ENCODE data around the gene SLC12A1. TPM values are rescaled to one million over a fixed set of nuclear protein-coding genes. Genes with fewer than 3 reads are reported as not detected.

Gene SLC12A1
- not detected for total RNA-seq

DNA sequence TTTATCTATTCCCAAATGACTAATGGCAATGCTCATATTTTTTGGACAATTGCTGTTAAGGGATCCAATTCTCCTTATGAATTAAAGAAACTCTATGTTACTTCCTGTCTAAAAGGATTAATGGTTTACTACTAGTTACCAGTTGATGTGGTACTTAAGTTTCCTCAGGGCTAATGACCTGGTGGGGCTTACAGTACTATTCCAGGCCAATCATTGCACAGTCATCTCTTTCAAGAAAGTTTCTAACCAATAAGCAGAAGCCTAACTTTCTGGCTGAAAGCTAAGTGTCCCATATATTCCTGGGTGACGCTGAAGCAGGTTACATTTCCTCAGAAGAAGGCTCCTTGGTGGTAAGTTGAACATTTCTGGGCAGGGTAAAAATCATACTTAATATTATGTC lies at the start of gene SLC12A1:
Gene SLC12A1, plus strand, starts transcription at position 322 of the 400 bp plus-strand sequence. CDS start 1,418 bp downstream, outside the sequence.
- Mint-ChIP-seq H3K27me3 (ENCODE audit: low read depth) (peaks cover 13% of the 10 kb centered on the region), H3K9me3 (no peaks in the 10 kb centered on the region), H3K4me3 (no peak within 1 kb of the TSS), H3K4me1 (ENCODE audit: low read depth) (no peaks in the 10 kb centered on the region), H3K36me3 (ENCODE audit: insufficient read depth) (no peaks in the 10 kb centered on the region)
- DNase-seq, result no peak
- no peak for ATAC-seq

DNA sequence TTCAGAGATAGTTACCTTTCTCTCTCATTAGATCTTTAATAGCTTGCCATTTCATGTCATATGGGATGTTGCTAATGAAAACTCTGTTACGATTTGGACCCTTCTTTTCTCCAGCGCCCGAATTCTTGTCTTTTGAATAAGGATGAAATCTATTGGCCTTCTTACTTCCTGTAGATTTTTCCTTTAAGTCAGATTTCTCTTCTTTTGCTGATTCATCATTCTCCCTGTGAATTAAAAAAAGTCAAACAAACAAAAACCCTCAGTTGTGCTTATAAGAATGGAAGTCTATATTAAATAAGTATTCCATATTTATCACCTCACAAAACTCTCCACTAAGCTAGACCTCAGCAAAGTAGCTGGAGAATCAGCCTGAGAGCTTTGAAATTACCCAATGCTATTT lies 37.5 kb upstream of the SLC12A1 start:
- no peaks in the 10 kb centered on the region for H3K9me3 Mint-ChIP-seq
- H3K27me3 Mint-ChIP-seq (ENCODE audit: low read depth), result no peaks in the 10 kb centered on the region
- H3K4me3 Mint-ChIP-seq, result no peak overlapping the region
- H3K4me1 Mint-ChIP-seq (ENCODE audit: low read depth), result no peaks in the 10 kb centered on the region
- H3K36me3 Mint-ChIP-seq (ENCODE audit: insufficient read depth), result peaks cover 15% of the 10 kb centered on the region
- ATAC-seq (no peak), DNase-seq (no peak)

DNA sequence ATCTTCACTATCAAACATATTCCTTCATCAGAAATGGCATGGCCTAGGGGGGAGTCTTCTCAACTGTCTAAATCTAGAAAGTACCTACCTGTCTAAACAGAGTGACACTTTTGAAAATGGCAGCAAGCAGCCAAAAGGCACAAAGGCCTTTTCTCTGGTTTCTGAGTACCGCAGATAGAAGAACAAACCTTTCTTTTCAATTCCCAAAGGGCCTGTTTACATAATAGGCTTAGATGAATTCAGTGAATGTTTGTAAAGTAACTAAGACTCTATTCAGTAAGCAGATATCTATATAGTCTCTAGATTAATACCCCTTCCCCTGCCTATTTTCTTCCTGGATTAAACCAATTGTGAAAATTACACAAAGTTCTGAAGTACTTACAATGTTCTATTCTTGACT lies 35.1 kb upstream of the SLC12A1 start:
- ATAC-seq (no peak), DNase-seq (no peak)
- H3K36me3 Mint-ChIP-seq (ENCODE audit: insufficient read depth), result peaks cover 15% of the 10 kb centered on the region
- no peak overlapping the region for H3K4me3 Mint-ChIP-seq
- peaks cover 2% of the 10 kb centered on the region for H3K4me1 Mint-ChIP-seq (ENCODE audit: low read depth)
- no peaks in the 10 kb centered on the region for H3K9me3 Mint-ChIP-seq
- H3K27me3 Mint-ChIP-seq (ENCODE audit: low read depth), result no peaks in the 10 kb centered on the region

DNA sequence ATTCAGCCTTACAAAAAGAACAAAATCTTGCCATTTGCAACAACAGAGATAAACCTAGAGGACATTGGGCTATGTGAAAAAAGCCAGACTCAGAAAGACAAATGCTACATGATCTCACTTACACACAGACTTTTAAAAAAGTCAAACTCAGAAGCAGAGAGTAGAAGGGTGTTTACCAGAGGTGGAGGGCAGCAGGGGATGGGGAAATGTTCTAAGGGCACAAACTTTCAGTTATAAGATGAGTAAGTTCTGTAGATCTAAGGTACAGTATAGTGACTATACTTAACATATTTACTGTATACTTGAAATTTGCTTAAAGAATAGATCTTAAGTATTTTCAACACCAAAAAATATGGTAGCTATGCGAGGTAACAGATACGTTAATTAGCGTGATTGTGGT lies 31.0 kb upstream of the SLC12A1 start:
- Mint-ChIP-seq H3K9me3 (no peaks in the 10 kb centered on the region), H3K36me3 (ENCODE audit: insufficient read depth) (no peaks in the 10 kb centered on the region), H3K27me3 (ENCODE audit: low read depth) (peaks cover 10% of the 10 kb centered on the region), H3K4me1 (ENCODE audit: low read depth) (peaks cover 14% of the 10 kb centered on the region), H3K4me3 (no peak overlapping the region)
- ATAC-seq, result no peak
- DNase-seq, result no peak

DNA sequence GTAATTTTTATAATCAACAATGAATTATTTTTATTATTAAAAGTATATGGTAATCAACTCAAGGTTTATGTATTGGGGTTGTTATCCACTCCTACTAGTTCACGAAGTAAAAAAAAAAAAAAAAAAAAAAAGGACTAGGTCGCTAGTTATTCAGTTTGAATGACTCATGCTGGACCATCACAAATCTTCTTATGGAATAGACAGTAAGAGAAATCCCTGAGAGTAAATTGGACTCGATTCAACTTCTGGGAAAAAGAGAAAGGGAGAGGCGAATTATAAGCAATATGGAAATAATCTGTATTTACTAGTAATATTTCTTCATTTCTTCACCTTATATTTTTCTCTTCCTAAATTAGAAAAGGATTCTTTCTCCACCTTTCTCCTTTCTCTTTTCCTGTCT lies 30.0 kb upstream of the SLC12A1 start:
- ATAC-seq (no peak), DNase-seq (no peak)
- H3K9me3 Mint-ChIP-seq, result no peaks in the 10 kb centered on the region
- H3K27me3 Mint-ChIP-seq (ENCODE audit: low read depth), result peaks cover 10% of the 10 kb centered on the region
- H3K4me1 Mint-ChIP-seq (ENCODE audit: low read depth), result peaks cover 14% of the 10 kb centered on the region
- H3K4me3 Mint-ChIP-seq, result no peak overlapping the region
- H3K36me3 Mint-ChIP-seq (ENCODE audit: insufficient read depth), result no peaks in the 10 kb centered on the region

DNA sequence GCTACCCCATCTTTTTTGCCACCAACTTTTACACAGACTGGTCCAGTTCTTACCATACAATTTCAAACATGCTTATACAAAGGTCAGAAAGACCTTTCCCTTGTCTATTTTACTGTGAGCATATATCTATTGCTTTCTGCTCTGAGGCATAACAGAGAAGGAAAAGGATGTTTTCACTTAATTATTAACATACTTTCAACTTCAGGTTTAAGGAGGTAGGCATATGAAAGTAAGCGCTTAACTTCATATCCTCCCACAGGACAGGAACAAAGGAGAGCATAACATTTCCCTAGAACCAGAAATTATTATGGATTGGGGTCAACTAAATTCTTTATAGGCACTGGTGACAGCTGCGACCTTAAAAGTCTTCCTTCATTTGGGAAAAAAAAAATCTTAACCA lies 29.1 kb upstream of the SLC12A1 start:
- no peaks in the 10 kb centered on the region for H3K9me3 Mint-ChIP-seq
- H3K4me1 Mint-ChIP-seq (ENCODE audit: low read depth), result peaks cover 14% of the 10 kb centered on the region
- peak overlapping the region; percentile 78 for H3K4me3 Mint-ChIP-seq
- no peaks in the 10 kb centered on the region for H3K36me3 Mint-ChIP-seq (ENCODE audit: insufficient read depth)
- ATAC-seq (no peak), DNase-seq (no peak)
- H3K27me3 Mint-ChIP-seq (ENCODE audit: low read depth), result peaks cover 12% of the 10 kb centered on the region

DNA sequence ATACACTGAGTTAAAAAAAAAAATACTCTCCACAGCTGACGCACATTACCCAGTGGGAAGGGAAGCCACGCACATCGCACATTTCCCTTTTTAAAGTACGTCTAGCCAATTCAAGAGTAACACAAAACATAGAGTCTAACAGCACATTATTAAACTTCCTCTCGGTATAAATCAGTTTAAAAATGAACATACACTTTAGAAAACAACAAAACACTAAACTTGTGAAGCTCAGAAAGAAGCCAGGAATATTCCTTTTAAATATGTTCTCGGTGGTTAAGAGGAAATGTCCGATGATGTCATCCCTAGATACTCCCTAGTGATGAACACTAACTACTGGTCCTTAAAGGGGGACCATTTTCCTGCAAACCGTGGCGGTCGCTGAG lies 28.7 kb upstream of the SLC12A1 start:
- Mint-ChIP-seq H3K27me3 (ENCODE audit: low read depth) (peaks cover 12% of the 10 kb centered on the region), H3K36me3 (ENCODE audit: insufficient read depth) (no peaks in the 10 kb centered on the region), H3K4me3 (peak overlapping the region; percentile 78), H3K4me1 (ENCODE audit: low read depth) (peaks cover 14% of the 10 kb centered on the region), H3K9me3 (no peaks in the 10 kb centered on the region)
- DNase-seq (no peak), ATAC-seq (peak; percentile 62 to 64)

DNA sequence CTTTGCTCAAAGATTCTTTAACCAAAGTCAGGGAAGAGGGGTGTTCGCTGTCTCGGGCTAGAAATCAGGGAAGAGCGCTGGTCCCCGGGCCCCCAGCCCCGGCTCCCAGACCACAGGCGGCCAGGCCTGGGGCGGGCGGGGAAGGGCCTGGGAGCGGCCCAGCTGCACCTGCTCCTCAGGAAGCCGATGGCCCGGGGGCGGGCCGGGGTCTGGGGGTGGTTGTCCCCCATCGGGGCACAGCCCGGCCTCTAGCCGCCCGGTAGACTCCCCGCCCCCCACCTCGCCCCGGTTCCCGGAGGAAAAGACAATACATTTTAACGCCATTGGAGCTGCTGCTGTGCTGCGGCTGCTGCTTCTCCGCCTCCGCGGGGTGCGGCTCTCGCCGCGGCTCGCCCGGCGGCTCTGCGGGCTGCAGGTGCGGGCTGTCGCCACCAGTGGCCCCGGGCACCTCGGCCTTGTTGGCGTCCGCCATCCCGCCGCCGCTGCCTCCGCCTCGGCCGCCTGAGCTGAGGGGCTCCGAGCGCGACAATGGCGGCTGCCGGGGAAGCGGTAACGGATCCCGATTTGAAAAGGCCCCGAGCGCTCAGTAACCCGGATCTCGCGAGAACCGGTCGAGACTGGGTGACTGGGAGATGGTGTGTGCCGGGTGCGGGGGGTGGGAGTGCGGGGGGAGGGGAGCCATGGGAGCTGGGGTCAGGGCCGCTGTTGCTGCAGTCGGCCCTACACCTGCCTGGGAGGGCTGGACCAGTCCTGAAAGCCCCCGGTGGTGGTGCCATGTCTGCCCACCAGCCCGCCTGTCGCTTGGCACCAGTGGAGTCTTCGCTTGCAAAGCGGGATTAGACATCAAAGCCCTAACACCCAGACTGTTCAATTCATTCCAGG lies 28.1 kb upstream of the SLC12A1 start, which contains the start of gene MYEF2:
Gene MYEF2, minus strand, starts transcription at position 530 of the 882 bp plus-strand sequence. Its CDS starts 58 bp downstream, at position 472.
- no peaks in the 10 kb centered on the region for H3K9me3 Mint-ChIP-seq
- peak within 1 kb of the TSS; percentile 78 for H3K4me3 Mint-ChIP-seq
- peaks cover 14% of the 10 kb centered on the region for H3K4me1 Mint-ChIP-seq (ENCODE audit: low read depth)
- ATAC-seq, result peak; percentile 83 to 89
- H3K36me3 Mint-ChIP-seq (ENCODE audit: insufficient read depth), result no peaks in the 10 kb centered on the region
- peak; percentile 49 for DNase-seq
- peaks cover 16% of the 10 kb centered on the region for H3K27me3 Mint-ChIP-seq (ENCODE audit: low read depth)

DNA sequence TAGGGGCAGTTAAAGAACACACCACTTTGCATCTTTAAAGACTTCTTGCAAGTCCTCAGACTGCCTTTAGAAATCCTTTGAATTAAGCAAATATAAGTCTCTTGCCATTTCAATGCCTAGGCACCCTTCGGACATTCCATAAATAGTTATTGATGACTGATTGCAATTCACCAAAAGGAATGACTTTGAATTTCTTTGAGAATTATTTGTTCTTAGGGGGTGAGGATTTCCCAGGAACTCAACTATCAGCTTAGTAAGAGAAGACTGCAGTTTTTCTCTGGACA lies 27.5 kb upstream of the SLC12A1 start:
- DNase-seq (no peak), ATAC-seq (no peak)
- Mint-ChIP-seq H3K9me3 (no peaks in the 10 kb centered on the region), H3K36me3 (ENCODE audit: insufficient read depth) (no peaks in the 10 kb centered on the region), H3K27me3 (ENCODE audit: low read depth) (peaks cover 18% of the 10 kb centered on the region), H3K4me3 (peak overlapping the region; percentile 56), H3K4me1 (ENCODE audit: low read depth) (peaks cover 14% of the 10 kb centered on the region)

DNA sequence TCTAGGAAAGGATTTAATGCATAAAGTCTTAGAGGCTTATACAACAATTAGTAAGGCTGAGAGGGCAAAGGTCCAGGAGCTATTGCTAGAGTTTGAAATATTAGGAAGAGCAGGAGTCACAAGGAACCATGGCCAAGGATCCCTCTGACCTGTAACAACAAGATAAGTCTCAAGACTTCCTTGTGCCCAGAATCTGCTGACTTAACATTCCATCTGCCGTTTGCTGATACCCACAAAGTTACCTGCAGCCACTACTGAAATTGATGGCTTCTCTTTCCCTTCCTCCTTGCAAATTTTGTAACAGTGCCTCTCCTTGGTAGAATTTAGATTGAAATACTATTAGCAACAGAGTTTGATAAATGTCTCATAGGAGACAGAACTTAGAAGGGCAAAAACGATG lies 23.4 kb upstream of the SLC12A1 start:
- peaks cover 15% of the 10 kb centered on the region for H3K27me3 Mint-ChIP-seq (ENCODE audit: low read depth)
- no peak for ATAC-seq

DNA sequence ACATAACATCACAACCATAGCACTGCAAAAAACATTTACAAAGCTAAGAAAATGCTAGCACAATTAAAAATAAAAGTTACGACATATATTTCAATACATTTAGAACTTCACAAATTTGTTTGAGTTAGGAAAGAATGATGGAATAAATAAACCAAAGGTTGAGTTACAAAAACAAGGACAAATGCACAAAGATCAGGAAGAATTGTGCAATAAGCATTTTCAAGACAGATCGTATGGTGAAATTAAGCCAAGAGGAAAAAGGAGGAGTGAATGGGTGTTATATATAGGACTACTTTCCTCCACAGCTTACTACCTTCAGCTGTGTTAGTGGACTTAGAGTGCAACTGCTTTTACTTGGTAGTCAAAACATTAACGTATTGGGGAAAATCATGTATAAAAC lies 20.6 kb upstream of the SLC12A1 start:
- no peak for ATAC-seq
- H3K4me3 Mint-ChIP-seq, result no peak overlapping the region
- no peak for DNase-seq
- no peaks in the 10 kb centered on the region for H3K9me3 Mint-ChIP-seq
- H3K36me3 Mint-ChIP-seq (ENCODE audit: insufficient read depth), result no peaks in the 10 kb centered on the region
- H3K27me3 Mint-ChIP-seq (ENCODE audit: low read depth), result peaks cover 16% of the 10 kb centered on the region
- H3K4me1 Mint-ChIP-seq (ENCODE audit: low read depth), result no peaks in the 10 kb centered on the region

More for the DNA sequence above, 23.4 kb upstream of the SLC12A1 start:
- Mint-ChIP-seq H3K4me1 (ENCODE audit: low read depth) (no peaks in the 10 kb centered on the region), H3K4me3 (no peak overlapping the region), H3K9me3 (no peaks in the 10 kb centered on the region), H3K36me3 (ENCODE audit: insufficient read depth) (no peaks in the 10 kb centered on the region)
- DNase-seq, result no peak

DNA sequence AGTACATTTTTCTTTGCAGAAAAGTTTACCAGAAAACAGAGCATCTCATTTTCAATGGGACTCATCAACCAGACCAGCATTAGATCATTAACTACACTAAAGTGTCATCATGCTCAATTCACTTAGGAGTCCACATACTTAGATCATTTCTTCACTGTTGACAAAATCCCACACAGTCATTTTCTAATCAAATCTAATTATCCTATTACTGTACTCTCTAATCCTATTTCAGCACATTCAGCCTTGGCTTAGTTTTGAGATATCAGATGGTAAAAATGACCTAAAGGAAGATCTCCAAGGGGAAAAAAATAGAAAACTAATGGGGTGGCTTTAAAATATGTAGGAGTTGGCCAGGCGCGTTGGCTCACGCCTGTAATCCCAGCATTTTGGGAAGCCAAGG lies 19.8 kb upstream of the SLC12A1 start:
- peaks cover under 1% of the 10 kb centered on the region for H3K9me3 Mint-ChIP-seq
- H3K4me1 Mint-ChIP-seq (ENCODE audit: low read depth), result peaks cover under 1% of the 10 kb centered on the region
- no peaks in the 10 kb centered on the region for H3K36me3 Mint-ChIP-seq (ENCODE audit: insufficient read depth)
- H3K4me3 Mint-ChIP-seq, result no peak overlapping the region
- ATAC-seq, result no peak
- no peak for DNase-seq
- peaks cover 19% of the 10 kb centered on the region for H3K27me3 Mint-ChIP-seq (ENCODE audit: low read depth)

DNA sequence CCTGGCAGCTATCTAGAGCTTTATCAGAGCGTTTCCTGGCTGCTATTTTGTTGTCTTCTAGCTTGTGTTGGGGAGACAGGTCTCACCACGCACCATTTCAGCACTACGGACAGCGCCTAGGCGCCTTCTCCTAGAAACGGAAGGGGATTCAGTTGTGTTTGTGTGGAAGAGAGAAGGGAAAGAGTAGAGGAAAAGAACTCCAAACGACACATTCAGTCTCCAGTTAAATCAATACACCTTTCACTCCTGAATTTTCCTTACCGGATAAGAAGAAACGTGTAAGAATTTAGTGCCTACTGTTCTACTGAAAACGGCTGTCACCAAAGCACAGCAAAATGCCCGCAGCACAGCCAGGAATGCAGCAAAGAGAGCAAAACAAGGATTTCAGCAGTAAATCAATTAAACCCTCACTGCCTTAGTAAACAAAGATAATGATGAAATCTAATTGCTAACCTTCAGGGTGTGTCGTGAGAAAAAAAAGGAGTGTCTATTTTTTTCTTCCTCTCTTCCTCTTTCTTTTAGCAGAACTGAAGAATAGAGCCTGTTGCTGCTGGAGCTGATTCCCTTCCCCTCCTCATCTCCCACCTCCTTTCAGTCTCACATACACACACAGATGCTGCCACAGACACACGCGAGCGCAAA lies 15.0 kb upstream of the SLC12A1 start:
- DNase-seq (no peak), ATAC-seq (no peak)
- no peak overlapping the region for H3K4me3 Mint-ChIP-seq
- H3K27me3 Mint-ChIP-seq (ENCODE audit: low read depth), result peaks cover 29% of the 10 kb centered on the region
- no peaks in the 10 kb centered on the region for H3K36me3 Mint-ChIP-seq (ENCODE audit: insufficient read depth)
- H3K9me3 Mint-ChIP-seq, result peaks cover 3% of the 10 kb centered on the region
- peaks cover 2% of the 10 kb centered on the region for H3K4me1 Mint-ChIP-seq (ENCODE audit: low read depth)

DNA sequence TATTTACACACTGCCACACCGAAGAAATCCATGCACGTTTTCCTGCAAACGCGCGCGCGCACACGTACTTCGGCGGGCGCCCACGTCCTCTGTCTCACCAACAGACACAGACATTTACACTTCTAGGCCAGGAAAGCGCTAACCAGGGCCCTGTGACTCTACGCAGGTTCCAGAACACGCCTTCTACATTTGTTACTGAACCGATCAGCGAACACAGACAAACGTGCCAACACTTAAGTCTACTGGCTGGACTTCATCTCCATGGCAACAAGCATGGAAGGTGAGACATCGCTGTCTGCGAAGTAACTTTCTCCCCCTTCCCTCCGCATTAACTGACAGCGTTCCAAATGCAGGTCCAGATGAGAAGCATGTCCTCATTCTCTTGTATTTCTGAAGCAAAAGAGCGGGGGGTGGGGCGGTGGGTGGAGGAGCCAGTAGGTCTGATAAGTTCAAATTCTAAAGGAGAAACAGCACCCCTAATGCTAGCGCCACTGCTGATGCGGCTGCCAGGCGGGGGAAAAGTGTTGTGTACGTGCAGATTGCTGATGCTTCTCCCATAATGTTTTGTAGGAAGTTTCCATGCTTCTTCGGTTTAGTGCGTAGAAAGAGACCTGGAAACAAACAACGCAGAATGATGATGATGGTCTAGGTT lies 14.4 kb upstream of the SLC12A1 start, which contains the start of gene CTXN2:
Gene CTXN2, plus strand, starts transcription at position 92 of the 652 bp plus-strand sequence. CDS start 9,636 bp downstream, outside the sequence.
- DNase-seq (no peak), ATAC-seq (no peak)
- Mint-ChIP-seq H3K36me3 (ENCODE audit: insufficient read depth) (no peaks in the 10 kb centered on the region), H3K27me3 (ENCODE audit: low read depth) (peaks cover 31% of the 10 kb centered on the region), H3K9me3 (peaks cover 3% of the 10 kb centered on the region), H3K4me1 (ENCODE audit: low read depth) (peaks cover 2% of the 10 kb centered on the region), H3K4me3 (no peak within 1 kb of the TSS)
